Measurements from ENCODE around the gene TYW1B.
"Not testable (repeated sequence)": the region's sequence is repeated elsewhere in the genome, so short reads cannot be mapped to it uniquely, and the experiment has no call there.

- TF ChIP-seq, protein P1, sequence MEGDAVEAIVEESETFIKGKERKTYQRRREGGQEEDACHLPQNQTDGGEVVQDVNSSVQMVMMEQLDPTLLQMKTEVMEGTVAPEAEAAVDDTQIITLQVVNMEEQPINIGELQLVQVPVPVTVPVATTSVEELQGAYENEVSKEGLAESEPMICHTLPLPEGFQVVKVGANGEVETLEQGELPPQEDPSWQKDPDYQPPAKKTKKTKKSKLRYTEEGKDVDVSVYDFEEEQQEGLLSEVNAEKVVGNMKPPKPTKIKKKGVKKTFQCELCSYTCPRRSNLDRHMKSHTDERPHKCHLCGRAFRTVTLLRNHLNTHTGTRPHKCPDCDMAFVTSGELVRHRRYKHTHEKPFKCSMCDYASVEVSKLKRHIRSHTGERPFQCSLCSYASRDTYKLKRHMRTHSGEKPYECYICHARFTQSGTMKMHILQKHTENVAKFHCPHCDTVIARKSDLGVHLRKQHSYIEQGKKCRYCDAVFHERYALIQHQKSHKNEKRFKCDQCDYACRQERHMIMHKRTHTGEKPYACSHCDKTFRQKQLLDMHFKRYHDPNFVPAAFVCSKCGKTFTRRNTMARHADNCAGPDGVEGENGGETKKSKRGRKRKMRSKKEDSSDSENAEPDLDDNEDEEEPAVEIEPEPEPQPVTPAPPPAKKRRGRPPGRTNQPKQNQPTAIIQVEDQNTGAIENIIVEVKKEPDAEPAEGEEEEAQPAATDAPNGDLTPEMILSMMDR (IDR thresholded peaks at IDR 0.05) = not testable (repeated sequence)
- TF ChIP-seq EP300 (IDR thresholded peaks at IDR 0.05) = not testable (repeated sequence)
Observed at GRCh38 chr7:72676880-72677279, 151.1 kb downstream of the TYW1B start.

Measured in tibial nerve (tissue), 4 donors.